Measurements from ENCODE around the gene CIRBP. TPM values are rescaled to one million over a fixed set of nuclear protein-coding genes. Genes with fewer than 3 reads are reported as not detected.

CIRBP gene
- polyA plus RNA-seq, 3 donors: 737 to 892 (median 800) TPM

Other genes with a start within 250 kb of the CIRBP start
- gene TMEM259, start 248.2 kb upstream of the CIRBP start, polyA plus RNA-seq (ENCODE audit: insufficient read length in 3 of 3): 100 to 1,000 TPM in 1 of 3 donors, 10 to 100 TPM in 2; 86.9 to 103 (median 93.5) TPM
- not detected for gene RNU6-2, start 247.8 kb upstream of the CIRBP start, polyA plus RNA-seq (ENCODE audit: insufficient read length in 3 of 3)
- 100 to 1,000 TPM; 151 to 175 (median 158) TPM for gene CNN2, start 242.7 kb upstream of the CIRBP start, polyA plus RNA-seq (ENCODE audit: insufficient read length in 3 of 3)
- 1 to 10 TPM; 6.1 to 6.6 (median 6.5) TPM for gene ABCA7, start 229.2 kb upstream of the CIRBP start, polyA plus RNA-seq (ENCODE audit: insufficient read length in 3 of 3)
- gene ARHGAP45, start 202.2 kb upstream of the CIRBP start, polyA plus RNA-seq (ENCODE audit: insufficient read length in 3 of 3): 10 to 100 TPM in 1 of 3 donors, 1 to 10 TPM in 2; 7.2 to 10.6 (median 9.1) TPM
- gene POLR2E, start 174.0 kb upstream of the CIRBP start, polyA plus RNA-seq (ENCODE audit: insufficient read length in 3 of 3): 100 to 1,000 TPM; 128 to 161 (median 143) TPM
- 100 to 1,000 TPM; 211 to 268 (median 248) TPM for gene GPX4, start 165.3 kb upstream of the CIRBP start, polyA plus RNA-seq (ENCODE audit: insufficient read length in 3 of 3)
- 10 to 100 TPM; 13.4 to 15.6 (median 14.6) TPM for gene SBNO2, start 95.1 kb upstream of the CIRBP start, polyA plus RNA-seq (ENCODE audit: insufficient read length in 3 of 3)
- 10 to 100 TPM; 55.4 to 60.2 (median 60.1) TPM for gene STK11, start 63.6 kb upstream of the CIRBP start, polyA plus RNA-seq (ENCODE audit: insufficient read length in 3 of 3)
- 1 to 10 TPM in 1 of 3 donors, under 1 TPM in 2; 0.78 to 1.8 (median 0.90) TPM for gene CBARP, start 31.3 kb upstream of the CIRBP start, polyA plus RNA-seq (ENCODE audit: insufficient read length in 3 of 3)
- gene ATP5F1D, start 27.6 kb upstream of the CIRBP start, polyA plus RNA-seq (ENCODE audit: insufficient read length in 3 of 3): 10 to 100 TPM; 65.9 to 89.4 (median 78.9) TPM
- 10 to 100 TPM; 38.0 to 41.7 (median 39.3) TPM for gene MIDN, start 20.7 kb upstream of the CIRBP start, polyA plus RNA-seq (ENCODE audit: insufficient read length in 3 of 3)
- gene FAM174C, start 6.2 kb downstream of the CIRBP start, polyA plus RNA-seq (ENCODE audit: insufficient read length in 3 of 3): 10 to 100 TPM; 12.7 to 17.3 (median 14.5) TPM
- gene EFNA2, start 16.5 kb downstream of the CIRBP start, polyA plus RNA-seq (ENCODE audit: insufficient read length in 3 of 3): 1 to 10 TPM; 1.3 to 2.1 (median 1.3) TPM
- 10 to 100 TPM; 40.1 to 50.2 (median 42.7) TPM for gene NDUFS7, start 114.6 kb downstream of the CIRBP start, polyA plus RNA-seq (ENCODE audit: insufficient read length in 3 of 3)
- gene GAMT, start 132.2 kb downstream of the CIRBP start, polyA plus RNA-seq (ENCODE audit: insufficient read length in 3 of 3): 10 to 100 TPM; 22.2 to 25.9 (median 25.8) TPM
- gene DAZAP1, start 138.3 kb downstream of the CIRBP start, polyA plus RNA-seq (ENCODE audit: insufficient read length in 3 of 3): 10 to 100 TPM; 69.2 to 70.7 (median 69.7) TPM
- gene RPS15, start 169.1 kb downstream of the CIRBP start, polyA plus RNA-seq (ENCODE audit: insufficient read length in 3 of 3): 100 to 1,000 TPM; 540 to 667 (median 584) TPM
- 1 to 10 TPM in 2 of 3 donors, under 1 TPM in 1; 0.86 to 1.1 (median 1.0) TPM for gene APC2, start 180.8 kb downstream of the CIRBP start, polyA plus RNA-seq (ENCODE audit: insufficient read length in 3 of 3)
- 10 to 100 TPM; 17.4 to 21.2 (median 18.5) TPM for gene C19orf25, start 209.9 kb downstream of the CIRBP start, polyA plus RNA-seq (ENCODE audit: insufficient read length in 3 of 3)
- 1 to 10 TPM; 2.7 to 4.4 (median 3.3) TPM for gene PCSK4, start 221.0 kb downstream of the CIRBP start, polyA plus RNA-seq (ENCODE audit: insufficient read length in 3 of 3)
- 10 to 100 TPM in 2 of 3 donors, 1 to 10 TPM in 1; 9.0 to 16.3 (median 13.3) TPM for gene REEP6, start 221.8 kb downstream of the CIRBP start, polyA plus RNA-seq (ENCODE audit: insufficient read length in 3 of 3)
- gene ADAMTSL5, start 243.7 kb downstream of the CIRBP start, polyA plus RNA-seq (ENCODE audit: insufficient read length in 3 of 3): under 1 TPM; 0.52 to 0.61 (median 0.54) TPM

All from right renal cortex interstitium (tissue), 3 donors.